Colonic mucosa (tissue), 4 donors: Measurements from ENCODE around the gene AIRE. TPM values are rescaled to one million over a fixed set of nuclear protein-coding genes. Genes with fewer than 3 reads are reported as not detected.

ENCODE experiments used
- DNase-seq: peaks from one replicate; pipeline ENCODE4 v3.0.0-alpha.2; 2020
- H3K27ac ChIP-seq: fragments of 200-600 bp; one replicate; pipeline ENCODE4 v1.8.0; 2021
- H3K27me3 ChIP-seq: fragments of 200-600 bp; one replicate; pipeline ENCODE4 v1.8.0; 2021
- H3K36me3 ChIP-seq: fragments of 200-600 bp; one replicate; pipeline ENCODE4 v1.8.0; 2021
- H3K4me1 ChIP-seq: fragments of 200-600 bp; one replicate; pipeline ENCODE4 v1.8.0; 2021; ENCODE audit warnings: mild to moderate bottlenecking
- H3K4me3 ChIP-seq: fragments of 200-600 bp; one replicate; pipeline ENCODE4 v1.8.0; 2021
- H3K9ac ChIP-seq, 2 donors: one replicate each; pipeline ENCODE4 v1.7.0; 2013; ENCODE audit warnings: control low read depth in 2 of 2, low read depth in 2 of 2, low read length in 2 of 2
- H3K9me3 ChIP-seq: fragments of 200-600 bp; one replicate; pipeline ENCODE4 v1.8.0; 2021
- intact Hi-C: fragments of 100-400 bp; cut with DNase I; formaldehyde crosslinking; loops from one replicate; pipeline ENCODE4 v1.14.1; 2022
- total RNA-seq, 2 donors: library from RNA; stranded (reverse); fragmentation: NEBNext Ultra II Directional in 1 of 2; extraction: Animal tissue kit (Norgen Biotek cat#: 25700) in 1 of 2; gene quantifications; one replicate each; pipeline ENCODE4 v1.2.1, GENCODE V29; 2021
- TF ChIP-seq, protein P1 (sequence below): fragments of 200-600 bp; IDR thresholded peaks from one replicate; pipeline ENCODE4 v1.8.0; 2022; ENCODE audit warnings: antibody characterized with exemption, mild to moderate bottlenecking
- donor health status: healthy.
- donor health status: DM: no; HTN: no; CAD: no.
- donor health status: DM: no; HTN: no; CAD: no.

The AIRE gene
- total RNA-seq, 2 donors from 2014 or later = 0.11 TPM; not detected in 1

DNA sequence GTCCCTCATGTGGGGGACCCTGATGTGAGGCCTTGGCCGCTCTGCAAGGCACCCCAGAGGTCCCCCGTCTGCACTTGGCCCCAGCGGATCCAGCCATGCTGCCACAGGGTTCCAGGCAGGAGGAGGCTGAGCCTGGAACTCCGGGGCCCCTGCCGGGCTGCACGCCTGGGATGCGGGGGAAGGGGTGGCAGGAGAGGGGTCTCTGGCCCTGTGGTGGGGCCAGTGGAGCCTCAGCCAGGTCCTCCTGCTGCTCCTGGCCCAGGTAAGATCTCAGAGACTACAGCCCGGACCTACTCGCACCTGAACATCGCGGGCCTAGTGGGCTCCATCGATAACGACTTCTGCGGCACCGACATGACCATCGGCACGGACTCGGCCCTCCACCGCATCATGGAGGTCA lies 27.0 kb downstream of the AIRE start:
- Histone ChIP-seq H3K9me3 (no peaks in the 10 kb centered on the region), H3K9ac (no peak overlapping the region), H3K36me3 (peaks cover 19% of the 10 kb centered on the region), H3K4me3 (no peak overlapping the region), H3K27ac (no peak overlapping the region), H3K27me3 (no peaks in the 10 kb centered on the region), H3K4me1 (no peaks in the 10 kb centered on the region)
- TF ChIP-seq, protein P1, sequence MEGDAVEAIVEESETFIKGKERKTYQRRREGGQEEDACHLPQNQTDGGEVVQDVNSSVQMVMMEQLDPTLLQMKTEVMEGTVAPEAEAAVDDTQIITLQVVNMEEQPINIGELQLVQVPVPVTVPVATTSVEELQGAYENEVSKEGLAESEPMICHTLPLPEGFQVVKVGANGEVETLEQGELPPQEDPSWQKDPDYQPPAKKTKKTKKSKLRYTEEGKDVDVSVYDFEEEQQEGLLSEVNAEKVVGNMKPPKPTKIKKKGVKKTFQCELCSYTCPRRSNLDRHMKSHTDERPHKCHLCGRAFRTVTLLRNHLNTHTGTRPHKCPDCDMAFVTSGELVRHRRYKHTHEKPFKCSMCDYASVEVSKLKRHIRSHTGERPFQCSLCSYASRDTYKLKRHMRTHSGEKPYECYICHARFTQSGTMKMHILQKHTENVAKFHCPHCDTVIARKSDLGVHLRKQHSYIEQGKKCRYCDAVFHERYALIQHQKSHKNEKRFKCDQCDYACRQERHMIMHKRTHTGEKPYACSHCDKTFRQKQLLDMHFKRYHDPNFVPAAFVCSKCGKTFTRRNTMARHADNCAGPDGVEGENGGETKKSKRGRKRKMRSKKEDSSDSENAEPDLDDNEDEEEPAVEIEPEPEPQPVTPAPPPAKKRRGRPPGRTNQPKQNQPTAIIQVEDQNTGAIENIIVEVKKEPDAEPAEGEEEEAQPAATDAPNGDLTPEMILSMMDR = no peak
- intact Hi-C loops = no loop called here
- no peak for DNase-seq

DNA sequence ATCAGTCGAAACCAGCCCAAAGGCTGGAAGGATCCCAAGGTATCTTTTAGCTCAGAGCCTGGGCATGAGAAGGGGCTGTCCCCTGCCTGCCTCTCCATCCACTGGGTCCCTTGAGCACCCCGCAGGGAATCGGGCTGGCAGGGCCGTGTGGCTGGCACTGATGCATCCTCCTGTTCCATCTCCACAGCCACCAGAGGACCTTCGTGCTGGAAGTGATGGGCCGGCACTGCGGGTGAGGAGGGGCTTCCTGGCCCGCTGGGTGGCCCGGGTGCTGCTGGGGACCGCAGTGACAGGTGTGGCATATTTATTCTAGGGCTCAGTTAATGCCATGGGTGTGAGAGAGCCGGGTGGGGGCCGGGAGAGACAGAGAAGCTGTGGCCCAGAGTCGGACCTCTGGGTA lies 27.8 kb downstream of the AIRE start:
- intact Hi-C loops = no loop called here
- H3K4me3 ChIP-seq = no peak overlapping the region
- no peak for DNase-seq

GRCh38 chr21:44314128-44314527 lies 28.5 kb downstream of the AIRE start:
- H3K27ac ChIP-seq = no peak overlapping the region
- peaks cover 20% of the 10 kb centered on the region for H3K36me3 ChIP-seq
- TF ChIP-seq, protein P1 = no peak
- no peak overlapping the region for H3K4me3 ChIP-seq
- H3K9me3 ChIP-seq = no peaks in the 10 kb centered on the region
- no peak for DNase-seq
- H3K27me3 ChIP-seq = no peaks in the 10 kb centered on the region
- no peak overlapping the region for H3K9ac ChIP-seq
- H3K4me1 ChIP-seq = no peaks in the 10 kb centered on the region
- intact Hi-C loops = no loop called here

More for the DNA sequence above, 27.8 kb downstream of the AIRE start:
- Histone ChIP-seq H3K27ac (no peak overlapping the region), H3K27me3 (no peaks in the 10 kb centered on the region), H3K4me1 (no peaks in the 10 kb centered on the region), H3K36me3 (peaks cover 19% of the 10 kb centered on the region), H3K9me3 (no peaks in the 10 kb centered on the region), H3K9ac (no peak overlapping the region)
- TF ChIP-seq, protein P1 = no peak

GRCh38 chr21:44314561-44314960 lies 28.9 kb downstream of the AIRE start:
- H3K9ac ChIP-seq = no peak overlapping the region
- H3K9me3 ChIP-seq = no peaks in the 10 kb centered on the region
- no peak overlapping the region for H3K27ac ChIP-seq
- H3K4me1 ChIP-seq = no peaks in the 10 kb centered on the region
- no peaks in the 10 kb centered on the region for H3K27me3 ChIP-seq
- no peak overlapping the region for H3K4me3 ChIP-seq
- DNase-seq = no peak
- peaks cover 25% of the 10 kb centered on the region for H3K36me3 ChIP-seq
- intact Hi-C loops = no loop called here
- TF ChIP-seq, protein P1 = no peak

- no peak overlapping the region for H3K4me3 ChIP-seq
- intact Hi-C loops = no loop called here
- H3K4me1 ChIP-seq = no peaks in the 10 kb centered on the region
- H3K9me3 ChIP-seq = no peaks in the 10 kb centered on the region
- H3K27me3 ChIP-seq = no peaks in the 10 kb centered on the region
- no peak for DNase-seq
- TF ChIP-seq, protein P1 = no peak
- peaks cover 31% of the 10 kb centered on the region for H3K36me3 ChIP-seq
- no peak overlapping the region for H3K27ac ChIP-seq
- H3K9ac ChIP-seq = no peak overlapping the region
Measured at GRCh38 chr21:44315691-44316203, 30.1 kb downstream of the AIRE start.
